GM19328 (cell line): ENCODE results near the gene TMUB1.
A peak's percentile ranks its signal among the peaks of the same experiment; 100 is the strongest.

Experiments used
- ATAC-seq: cut with Tn5 transposase; IDR thresholded peaks from one replicate; pipeline ENCODE4 v1.9.1; 2021; ENCODE audit warnings: mild to moderate bottlenecking, moderate library complexity; ENCODE audit not compliant: unreplicated experiment

TMUB1 gene

DNA sequence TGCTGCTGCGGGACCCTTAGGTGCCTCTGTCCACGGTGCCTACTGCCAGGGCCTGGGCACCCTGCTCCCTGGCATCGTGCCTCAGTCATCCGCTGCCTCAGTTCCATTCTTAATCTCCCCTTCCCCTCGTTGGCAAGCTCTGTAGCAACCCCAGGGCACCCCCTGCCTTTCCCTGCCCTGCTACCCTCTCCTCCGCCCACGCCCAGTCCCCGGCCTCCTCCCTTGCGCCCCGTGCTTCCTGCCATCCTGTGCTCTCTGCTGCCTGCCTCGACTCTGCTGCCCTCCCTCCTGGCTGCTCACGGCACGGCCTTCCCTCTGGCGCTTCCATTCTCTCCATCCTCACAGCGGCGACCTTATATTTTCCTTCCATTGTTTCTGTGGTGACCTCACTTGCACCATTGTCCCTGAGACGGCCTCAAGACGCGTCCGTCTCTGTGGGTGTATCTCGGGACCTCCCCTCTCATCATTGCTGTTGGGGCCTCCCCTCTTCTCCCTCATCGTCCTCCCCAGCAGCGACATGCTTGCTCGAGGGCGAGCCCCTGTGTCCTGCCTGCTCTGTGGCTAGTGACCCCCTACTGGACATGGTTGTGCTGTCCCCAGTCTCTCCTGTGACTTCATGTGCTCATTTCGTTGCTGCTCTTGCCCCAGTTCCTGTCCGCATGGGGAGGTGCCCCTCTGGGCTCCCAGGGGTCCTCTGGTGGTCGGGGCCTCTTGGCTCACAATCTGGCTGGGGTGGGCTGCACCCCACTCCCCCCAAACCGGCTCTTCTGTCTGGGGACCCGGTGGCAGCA lies 38.3 kb upstream of the TMUB1 start:
- ATAC-seq, result no peak

DNA sequence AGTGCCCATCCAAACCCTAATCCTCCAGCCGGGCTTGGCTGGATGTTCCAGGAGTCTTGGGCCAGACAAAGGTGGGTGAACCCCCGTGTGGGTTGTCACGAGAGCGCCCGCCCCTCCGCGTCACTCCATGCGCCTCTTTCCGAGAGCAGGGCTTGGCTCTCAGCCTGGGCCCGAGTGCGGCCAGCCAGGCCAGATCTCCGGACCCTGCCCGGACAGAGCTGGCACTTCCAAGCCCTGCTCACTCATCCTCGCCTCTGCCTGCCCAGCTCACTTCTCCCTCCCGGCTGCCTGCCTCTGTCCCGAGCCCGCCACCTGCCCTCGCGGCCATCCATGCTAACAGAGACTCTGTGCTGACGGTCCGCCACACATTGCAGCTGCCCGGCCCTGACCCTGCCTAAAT lies 37.6 kb upstream of the TMUB1 start:
- ATAC-seq, result no peak

- ATAC-seq, result no peak
These were observed 36.6 kb upstream of the TMUB1 start for GRCh38 chr7:151119902-151120301.

GRCh38 chr7:151119055-151119415 lies 35.7 kb upstream of the TMUB1 start:
- no peak for ATAC-seq

DNA sequence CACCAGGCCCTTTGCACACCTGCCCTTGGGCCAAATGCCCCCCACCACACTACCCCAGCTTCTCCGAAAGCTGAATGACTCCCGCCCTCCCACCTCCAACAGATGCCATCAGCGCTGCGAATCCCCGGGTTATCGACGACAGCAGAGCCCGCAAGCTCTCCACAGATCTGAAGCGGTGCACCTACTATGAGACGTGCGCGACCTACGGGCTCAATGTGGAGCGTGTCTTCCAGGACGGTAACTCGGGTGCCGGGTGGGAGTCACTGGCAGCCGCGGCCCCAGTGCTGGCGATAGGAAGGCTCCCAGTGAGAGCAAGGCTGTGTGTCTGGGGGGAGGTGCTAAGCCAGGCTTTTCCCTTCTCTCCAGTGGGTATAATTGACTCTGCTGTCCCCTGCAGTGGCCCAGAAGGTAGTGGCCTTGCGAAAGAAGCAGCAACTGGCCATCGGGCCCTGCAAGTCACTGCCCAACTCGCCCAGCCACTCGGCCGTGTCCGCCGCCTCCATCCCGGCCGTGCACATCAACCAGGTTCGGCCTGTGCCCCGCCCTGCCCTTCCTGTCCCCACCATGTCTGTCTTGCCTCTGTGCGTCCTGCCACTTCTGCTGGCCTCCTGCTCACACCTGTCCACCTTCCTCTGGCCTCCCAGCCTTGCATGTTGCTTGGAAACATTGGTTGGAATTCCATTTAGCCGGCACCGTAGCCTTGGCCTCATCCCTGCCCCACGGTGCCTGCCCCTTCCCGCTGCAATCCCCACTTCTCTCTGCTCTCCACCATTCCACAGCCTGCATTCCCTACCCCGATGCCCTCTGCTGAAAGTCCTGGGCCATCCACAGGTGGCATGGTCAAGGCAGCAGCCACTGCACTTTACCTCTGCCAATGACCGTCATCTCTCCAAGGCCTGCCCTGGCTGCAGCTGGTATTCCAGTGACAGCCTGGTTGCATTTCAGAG lies 35.1 kb upstream of the TMUB1 start:
- no peak for ATAC-seq

- no peak for ATAC-seq
These were observed 34.3 kb upstream of the TMUB1 start for GRCh38 chr7:151117565-151117964.

DNA sequence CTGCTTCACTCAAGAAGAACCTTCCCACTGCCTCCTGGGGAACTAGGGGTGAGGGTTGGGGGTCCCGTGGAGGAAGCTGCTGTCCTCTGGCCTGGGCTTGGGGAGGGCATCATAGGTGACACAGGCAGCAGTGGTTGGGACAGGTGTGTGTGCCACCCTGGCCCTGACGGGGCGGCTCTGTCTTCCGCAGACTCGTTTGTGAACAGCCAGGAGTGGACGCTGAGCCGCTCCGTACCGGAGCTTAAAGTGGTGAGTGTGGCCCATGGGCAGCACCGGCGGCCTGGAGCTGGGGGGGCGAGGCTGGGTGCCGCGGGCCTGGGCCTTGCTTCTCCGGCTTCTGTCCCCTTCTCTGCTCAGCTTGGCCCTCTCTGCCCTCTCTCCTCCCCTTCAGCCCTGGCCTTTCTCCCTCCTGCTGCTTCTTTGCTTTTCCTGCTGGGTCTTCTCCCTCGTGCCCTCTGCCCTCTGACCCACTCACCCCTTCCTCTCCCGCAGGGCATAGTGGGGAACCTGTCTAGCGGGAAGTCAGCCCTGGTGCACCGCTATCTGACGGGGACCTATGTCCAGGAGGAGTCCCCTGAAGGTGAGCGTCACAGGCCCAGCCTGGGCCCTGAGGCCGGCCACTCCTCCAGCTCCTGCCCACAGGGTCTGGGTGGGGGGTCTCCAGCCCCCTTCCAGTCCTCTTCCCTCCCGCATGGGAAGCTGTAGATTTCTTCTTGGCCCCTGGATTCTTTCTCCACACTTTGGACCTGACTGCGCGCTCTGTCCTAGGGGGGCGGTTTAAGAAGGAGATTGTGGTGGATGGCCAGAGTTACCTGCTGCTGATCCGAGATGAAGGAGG lies 33.5 kb upstream of the TMUB1 start:
- no peak for ATAC-seq

GRCh38 chr7:151115836-151116418 lies 32.6 kb upstream of the TMUB1 start:
- ATAC-seq, result no peak

DNA sequence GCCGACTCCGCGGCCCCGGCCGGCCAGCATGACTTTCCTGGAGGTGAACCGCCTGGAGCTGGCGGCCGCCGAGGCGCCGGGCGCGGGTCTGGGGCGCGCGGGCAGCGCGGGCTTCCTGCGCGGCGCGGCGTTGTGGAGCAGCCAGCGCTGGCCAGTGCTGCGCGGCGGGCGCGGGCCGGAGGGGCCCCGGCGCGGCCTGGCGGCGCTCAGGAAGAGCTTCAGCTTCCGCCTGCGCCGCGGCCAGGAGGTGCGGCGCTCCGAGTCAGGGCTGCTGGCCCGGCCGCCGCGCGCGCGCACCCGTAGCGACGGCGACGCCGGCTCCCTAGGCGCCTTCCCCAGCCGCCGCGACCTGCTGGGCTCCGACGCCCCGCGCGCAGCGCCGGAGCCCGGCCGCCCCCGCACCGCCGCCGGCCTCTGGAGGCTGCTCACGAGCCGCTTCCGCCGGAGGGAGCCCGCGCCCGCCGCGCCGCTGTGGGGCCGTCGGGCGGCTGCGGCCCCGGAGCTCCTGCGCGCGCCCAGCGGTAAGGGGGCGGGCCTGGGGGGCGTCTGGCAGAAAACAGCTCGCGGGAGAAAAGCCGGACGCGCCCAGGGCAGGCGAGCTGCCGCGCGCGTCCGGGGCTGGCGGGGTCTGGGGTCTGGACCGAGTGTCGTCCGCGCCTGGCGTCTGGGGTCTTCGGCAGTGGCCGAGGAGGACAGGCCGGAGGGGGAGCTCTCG lies 32.0 kb upstream of the TMUB1 start:
- no peak for ATAC-seq

GRCh38 chr7:151114151-151115090 lies 31.1 kb upstream of the TMUB1 start:
- no peak for ATAC-seq

DNA sequence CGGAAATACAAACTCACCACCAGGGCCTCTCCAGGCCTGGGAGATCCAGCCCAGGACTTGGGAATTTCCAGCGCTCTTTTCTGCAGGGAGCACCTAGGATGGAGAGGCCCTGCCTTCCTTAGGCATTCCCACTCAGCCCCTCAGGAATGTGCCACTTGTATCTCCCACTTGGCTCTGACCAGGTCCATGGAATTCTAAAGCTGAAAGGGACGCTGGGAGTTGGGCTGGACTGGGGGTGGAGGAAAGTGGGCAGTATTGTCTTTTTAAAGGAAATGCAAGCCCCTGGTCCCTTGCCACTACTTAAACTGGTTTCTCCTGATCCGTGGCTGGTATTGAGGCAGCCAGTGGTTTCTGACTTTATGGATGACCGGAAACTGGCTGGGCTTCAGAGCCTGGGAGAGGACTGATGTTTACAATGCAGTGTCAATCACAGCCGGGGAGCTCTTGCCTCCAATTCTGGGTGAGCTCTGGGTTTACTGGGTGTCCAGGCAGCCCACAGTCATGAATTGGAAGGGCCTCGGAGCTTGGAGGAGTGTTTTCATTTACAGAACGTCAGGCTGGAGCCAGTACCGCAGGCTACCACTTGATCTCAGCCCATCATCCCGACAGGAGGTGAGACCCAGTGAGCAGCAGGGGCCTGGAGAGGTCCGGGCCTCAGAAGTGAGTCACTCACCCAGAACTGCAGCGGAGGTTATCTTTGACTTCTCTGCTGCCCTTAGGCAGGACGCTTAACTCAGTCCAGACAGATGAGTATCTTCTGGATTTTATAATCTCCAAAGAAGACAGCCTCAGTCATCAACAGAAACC lies 30.3 kb upstream of the TMUB1 start:
- ATAC-seq, result no peak

DNA sequence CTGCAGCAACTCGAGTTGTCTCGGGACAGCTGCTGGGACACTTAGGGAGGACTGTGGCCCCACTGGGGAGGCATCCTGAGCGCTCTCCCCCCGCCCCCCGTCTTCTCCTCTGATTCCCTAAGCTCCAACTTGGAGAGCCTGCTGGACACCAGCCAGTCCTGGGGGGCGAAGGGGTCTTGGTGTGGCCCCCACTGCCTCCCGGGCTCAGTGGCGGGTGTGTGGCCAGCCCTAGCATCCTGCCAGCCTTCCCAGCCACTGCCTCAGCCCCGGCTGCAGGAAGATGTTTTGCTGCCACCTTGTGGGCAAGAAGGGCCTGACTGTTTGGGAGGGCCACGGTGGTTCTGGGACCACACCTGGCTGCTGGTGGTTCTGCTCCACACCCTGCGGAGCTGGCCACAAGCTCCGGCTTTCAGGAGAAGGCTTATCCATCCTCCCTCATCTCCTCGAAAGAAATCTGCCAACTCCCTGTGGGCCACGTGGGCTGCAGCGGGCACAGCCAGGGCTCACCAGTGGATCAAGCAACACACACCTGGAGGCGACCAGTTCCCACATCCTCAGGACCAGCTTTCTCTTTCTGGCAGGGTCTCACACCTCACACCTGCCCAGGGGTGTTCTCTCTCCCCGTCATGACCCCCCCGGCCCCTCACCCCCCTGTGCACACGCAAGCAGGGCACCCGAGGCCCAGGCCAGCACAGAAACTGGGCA lies 27.8 kb upstream of the TMUB1 start:
- ATAC-seq, result peak; percentile 65

DNA sequence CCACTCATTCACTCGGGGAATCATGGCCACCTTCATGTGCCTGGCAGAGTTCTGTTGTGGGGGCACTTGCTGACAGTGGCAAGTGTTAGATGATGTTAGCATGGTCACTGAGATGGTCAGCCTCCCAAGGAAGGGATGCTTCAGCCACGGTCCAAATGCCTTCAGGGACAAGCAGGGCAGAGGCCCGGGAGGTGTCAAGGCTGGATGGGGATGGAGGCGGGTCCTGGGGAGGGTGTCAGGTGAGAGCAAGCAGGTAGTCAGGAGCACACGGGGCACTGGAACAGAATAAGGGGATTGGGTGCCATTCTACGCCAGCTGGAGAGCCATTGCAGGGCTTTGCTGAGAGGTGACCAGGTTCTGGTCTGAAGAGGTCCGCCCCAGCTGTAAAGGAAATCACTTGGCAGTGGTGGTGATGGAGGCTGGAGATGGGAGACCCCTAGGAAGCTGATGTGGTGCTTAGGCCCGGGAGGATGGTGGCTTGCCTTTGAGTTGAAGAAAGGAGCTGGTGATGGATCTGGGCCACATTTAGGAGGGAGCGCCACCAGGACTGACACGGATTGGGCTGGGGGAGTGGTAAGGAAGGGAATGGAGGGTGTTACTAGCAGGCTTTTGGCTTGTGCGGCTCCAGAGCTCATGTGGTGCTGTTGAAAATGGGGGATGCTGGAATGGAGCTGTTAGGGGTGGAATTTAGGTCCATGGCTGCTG lies 27.1 kb upstream of the TMUB1 start:
- ATAC-seq, result no peak

GRCh38 chr7:151109094-151110048 lies 26.1 kb upstream of the TMUB1 start:
- ATAC-seq, result no peak

- ATAC-seq, result no peak
These were observed 24.6 kb upstream of the TMUB1 start for GRCh38 chr7:151107882-151108281.
